Non-pigmented ciliary epithelial cell (primary cell): ENCODE measurements around the gene DSCAM.

ENCODE experiments used
- DNase-seq: peaks from one replicate; pipeline ENCODE4 v3.0.0-alpha.2; 2010; ENCODE audit warnings: low read depth

DSCAM gene

DNA sequence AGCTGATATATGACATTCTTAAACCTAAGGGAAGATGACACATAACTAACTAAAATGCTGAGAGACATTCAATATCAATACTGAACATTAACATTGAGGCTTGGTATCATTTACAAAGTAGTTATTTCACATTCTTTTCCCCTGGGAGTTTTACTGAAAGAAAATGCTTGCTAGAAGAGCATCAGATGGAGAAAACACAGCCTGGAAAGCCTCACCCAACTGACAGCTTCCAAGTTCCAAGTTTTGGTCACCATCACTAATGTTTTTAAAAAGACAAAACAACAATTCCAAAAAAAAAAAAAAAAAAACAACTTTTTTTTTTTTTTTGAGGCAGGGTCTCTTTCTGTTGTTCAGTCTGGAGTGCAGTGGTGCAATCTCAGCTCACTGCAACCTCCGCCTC lies 80.6 kb downstream of the DSCAM start:
- no peak for DNase-seq

DNA sequence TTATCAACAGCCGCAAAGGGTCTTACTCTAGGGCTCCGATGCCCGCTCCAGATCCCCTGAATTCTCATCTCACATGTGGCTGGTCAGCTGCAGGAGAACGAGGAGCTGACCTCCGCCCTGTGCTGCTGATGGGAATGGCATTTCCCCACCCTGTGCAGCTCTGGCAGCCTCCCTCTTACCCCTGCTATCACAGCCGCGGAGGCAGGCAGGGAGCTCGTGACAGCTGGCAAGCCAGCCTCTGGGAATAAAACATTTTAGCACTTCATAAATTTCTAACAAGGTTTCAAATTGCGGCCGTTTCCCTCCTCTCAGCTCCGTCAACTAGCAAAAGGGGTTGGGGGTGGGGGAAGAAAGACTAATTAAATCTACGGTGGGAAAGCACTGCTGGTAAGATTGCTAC lies 81.1 kb downstream of the DSCAM start:
- no peak for DNase-seq

DNA sequence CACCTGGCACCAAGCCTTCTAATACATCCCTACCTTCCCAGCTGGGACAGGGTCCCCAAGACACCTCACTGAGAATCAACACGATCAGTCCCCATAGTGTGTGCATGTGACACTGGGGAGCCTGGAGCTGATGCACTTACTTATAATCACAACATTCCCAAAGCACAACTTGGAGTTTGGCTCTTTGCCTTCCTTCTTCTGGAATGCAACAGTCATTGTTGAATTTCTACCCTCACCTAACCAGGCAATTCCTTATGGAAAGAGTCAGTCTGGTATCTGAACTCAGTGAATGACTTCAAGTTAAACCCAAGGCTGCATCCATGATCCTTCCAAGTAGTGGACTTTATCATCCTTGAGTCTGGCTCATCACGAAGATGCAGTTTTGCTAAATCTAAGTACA lies 86.1 kb downstream of the DSCAM start:
- DNase-seq: no peak

DNA sequence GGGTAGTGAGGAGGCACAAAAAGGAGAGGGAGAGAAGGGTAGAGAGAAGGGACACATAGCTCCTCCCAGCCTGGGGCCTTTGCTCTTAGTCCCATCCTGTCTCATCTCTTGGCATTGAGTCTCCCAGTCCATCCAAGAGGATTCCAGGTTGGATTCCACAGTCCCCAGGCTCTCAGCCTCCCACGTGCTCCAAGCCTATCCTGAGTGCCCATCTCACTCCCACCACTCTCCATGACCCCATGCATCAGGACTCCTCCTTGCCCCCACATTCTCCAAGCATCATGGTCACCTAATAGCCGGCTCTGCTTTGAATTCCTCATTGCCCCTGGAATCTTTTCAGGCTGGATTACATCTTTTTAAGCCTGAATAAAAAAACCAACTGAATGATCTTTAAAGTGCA lies 87.9 kb downstream of the DSCAM start:
- no peak for DNase-seq

DNA sequence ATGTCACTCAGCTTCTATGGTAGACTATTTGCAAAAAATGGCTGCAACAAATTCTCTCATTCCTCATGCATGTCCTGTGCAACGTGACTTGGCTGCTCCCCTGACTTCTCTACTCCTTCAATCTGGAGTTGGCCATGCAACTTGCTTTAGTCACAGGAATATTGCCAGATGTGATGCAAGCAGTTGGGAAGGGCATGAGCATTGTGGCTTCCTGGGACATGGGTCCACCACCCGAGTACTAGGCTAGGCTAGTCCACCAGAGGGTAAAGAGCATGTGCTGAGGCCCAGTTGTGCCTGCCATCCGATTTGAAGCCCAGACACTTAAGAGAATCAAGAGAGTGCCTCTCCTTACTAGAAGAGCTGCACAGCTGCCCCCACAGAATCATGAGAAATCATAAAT lies 89.6 kb downstream of the DSCAM start:
- no peak for DNase-seq

DNA sequence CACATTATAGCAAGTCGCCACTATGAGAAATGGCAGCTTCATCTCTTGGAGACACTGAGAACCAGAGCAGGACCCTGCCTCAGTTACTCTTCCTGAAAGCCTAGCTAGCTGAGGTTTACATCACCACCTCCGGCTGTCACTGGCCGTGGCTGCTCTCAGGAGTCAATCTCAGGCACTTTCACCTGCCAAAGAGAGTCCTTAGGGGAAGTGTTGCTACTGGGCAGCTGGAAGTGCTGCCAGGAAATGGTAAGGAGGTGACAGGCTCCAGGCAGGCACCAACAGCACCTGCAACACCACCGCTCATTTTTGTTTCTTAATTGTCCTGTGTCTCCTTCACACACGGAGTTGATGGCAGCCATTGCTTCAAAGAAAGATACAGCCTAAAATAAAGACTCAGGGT lies 92.5 kb downstream of the DSCAM start:
- no peak for DNase-seq

DNA sequence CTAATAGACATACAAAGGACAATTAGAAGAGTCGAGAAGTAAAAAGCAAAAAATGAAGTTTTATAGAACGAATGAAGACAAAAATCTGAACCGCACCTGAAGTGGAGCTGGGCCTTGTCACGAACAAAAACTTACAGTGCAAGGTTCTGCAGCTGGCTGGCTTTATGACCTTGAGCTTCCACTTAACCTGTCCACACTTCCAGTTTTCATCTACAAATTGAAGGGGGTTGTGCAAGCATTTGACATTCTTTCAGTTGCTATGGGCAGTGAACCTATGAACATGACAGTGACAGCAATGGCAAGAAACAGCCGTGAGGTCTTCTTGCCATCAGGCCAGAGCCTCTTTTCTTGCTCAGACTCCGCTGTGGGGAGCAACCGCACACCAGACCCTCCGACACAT lies 93.2 kb downstream of the DSCAM start:
- DNase-seq: no peak

DNA sequence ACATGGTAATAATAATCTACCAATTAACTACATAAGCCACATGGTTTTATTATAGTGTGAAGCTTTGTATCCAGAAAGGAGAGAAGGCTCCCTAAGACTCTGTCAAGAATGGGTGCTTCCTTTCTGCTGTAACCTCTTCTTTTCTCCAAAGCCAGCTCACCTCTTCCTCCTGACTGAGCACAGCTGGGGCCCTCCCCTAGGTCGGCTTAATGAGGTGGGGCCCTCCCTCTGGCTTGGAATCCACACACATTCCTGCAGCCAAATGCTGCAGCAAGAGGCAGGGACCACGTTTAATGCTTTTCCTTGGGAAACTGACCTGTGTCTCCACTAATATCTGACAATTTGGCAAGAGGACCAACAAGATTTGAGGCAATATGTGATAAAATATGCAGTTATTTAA lies 94.8 kb downstream of the DSCAM start:
- DNase-seq: no peak

DNA sequence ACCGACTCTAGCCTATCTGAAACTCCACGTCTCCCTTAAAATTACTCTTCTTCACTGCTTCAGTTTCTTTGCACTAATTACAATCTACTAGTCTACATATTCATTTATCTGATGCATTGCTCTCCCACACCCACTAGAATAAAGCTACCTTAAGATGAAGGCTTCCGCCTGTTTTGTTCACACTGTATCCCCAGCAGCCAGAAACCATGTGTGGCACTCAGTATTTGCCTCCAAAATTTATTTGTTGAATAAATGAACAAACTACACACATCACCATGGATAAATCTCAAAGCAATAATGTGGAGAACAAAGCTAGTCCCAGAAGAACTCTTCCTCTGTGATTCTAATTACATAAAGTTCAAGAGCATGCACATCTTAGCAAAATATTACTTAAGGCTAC lies 95.7 kb downstream of the DSCAM start:
- no peak for DNase-seq

DNA sequence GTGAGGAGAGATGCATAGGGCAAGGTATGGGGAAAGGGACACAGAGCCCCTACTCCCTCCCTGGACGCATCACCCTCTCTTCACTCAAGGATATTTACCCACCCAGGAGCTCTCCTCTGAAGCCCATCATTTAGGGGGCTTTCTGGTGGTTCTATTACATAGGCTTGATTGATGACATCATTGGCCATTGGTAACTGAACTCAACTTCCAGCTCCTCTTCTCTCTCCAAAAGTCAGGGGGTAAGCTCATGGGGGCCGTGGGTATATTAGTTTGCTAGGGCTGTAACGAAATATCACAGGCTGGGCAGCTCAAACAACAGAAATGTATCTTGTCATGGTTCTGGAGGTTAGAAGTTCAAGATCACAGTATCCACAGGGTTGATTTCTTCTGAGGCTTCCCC lies 110.8 kb downstream of the DSCAM start:
- DNase-seq: no peak

DNA sequence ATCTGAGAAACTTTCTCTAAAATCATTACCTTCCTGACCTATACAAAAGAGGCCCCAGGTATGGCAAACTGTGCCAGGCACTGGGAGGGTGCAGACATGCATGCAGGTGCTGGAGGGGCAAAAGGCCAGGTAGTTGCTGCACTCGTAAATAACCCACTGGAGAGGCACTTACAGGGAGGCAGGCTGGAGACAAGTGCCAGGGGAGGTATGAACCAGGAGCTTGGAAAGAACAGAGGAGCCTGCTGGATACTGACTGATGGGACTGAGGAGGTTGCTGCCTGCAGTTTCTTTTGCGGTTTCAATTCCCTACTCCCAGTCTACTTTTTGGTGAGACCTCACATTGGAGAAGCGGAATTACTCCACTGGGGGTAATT lies 113.9 kb downstream of the DSCAM start:
- DNase-seq: no peak

DNA sequence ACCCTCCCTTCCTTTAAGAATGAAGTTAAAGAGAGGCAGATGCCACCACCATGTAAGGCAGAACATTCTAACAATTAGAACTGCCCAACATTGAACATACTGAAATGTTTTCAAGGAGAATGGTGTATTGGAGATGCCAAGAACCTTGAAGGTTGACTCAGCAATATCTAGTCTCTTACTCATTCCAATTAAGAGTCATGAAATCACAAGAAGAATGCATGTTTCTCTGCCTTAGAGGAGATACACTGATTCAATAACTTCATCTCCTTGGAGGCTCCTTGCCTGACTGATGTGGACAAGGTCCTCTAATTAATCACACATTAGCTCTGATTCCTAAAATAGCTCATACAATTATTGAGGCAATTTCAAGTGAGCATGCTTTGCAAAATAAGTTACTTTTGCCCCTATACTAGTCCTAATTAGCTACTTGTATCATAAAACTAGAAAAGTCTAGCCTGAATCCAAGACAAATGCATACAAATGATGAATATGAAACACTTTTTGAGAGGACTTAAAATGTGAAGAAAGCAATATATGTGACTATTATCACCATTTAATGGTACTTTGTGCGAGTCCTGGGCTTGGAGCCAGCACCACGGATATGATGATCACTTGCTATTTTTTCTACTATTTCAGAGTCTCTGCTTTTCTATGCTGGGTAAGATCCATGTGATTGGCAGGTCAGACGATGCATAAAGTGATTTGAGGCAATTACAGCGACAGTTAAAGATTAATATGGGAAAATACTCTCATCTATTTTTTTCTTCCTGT lies 114.5 kb downstream of the DSCAM start:
- no peak for DNase-seq

DNA sequence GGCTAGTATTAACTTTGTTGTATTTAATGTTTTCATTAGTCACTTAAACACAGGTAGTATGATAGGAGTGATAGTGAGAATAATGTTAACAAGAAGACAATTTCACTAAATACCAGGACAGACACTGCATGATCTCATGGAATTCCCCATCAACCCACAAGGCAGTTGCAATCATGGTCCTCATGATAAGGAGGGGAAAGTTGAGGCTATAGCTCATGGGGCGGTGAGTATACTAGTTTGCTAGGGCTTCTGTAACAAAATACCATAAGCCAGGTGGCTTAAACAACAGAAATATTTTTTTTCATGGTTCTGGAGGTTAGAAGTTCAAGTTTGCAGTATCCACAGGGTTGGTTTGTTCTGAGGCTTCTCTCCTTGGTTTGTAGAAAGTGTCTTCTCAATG lies 115.8 kb downstream of the DSCAM start:
- no peak for DNase-seq

DNA sequence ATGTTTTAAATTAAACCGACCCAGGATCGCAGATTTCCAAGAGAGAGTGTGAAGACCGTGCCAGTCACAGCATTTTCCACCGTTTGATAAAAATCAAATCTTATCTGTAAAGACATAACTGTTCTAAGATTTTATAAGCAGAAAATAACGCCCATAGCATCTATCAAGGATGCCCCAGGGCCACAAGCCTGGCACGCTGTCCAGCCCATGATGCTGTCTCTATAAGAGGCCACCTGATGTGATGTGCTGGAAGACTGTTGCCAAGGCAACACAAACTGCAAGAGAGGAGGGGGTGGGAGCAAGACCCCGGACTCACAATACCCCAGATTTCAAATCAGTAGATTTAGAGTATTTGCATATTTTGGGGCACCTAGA lies 116.5 kb downstream of the DSCAM start:
- DNase-seq: no peak

DNA sequence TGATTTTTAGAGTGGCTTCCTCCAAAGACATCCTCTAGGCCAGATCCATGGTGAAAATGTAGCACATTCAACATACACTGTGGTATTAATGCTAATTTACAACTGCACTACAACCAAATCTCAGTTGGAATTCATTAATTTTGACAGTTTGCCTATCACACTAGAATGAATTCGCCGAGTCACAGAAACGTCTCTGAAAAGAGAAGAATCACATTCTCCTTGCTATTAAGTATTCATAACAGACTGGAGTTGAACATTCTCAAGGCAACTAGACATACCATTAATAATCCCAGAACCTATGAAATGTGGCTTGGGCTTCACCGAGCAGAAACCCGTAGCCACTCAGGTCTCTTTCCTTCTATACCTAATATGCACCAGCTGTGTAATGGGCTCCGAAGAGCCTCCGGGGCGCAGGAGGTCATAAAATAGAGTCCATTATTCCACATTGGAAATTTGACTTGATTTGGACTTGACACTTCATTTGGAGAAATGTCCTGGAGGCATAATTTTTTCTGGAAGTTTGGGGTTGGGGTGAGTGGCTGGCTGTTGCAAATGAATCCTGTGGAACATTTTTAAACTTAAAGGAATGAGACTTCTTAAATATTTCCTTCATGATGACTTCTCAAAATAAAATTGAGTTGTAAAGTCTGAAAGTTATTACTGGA lies 117.1 kb downstream of the DSCAM start:
- no peak for DNase-seq

DNA sequence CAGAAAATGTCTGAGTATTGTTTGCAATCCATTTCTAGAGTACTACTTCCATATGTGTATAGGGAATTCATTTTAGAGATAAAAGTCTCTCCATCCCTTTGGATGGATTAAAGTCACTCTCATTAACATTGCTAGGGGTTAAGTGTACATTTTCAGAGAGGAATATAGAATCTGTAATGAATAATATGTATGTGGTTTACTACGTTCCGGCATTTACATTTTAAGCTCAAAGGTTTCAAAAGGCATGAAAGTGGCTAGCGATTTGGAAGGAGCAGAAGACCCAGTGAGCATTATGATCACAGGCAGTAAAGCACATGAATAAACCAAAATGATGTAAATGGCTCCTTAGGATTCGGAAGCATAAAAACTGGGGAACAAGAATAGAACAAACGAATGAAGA lies 123.0 kb downstream of the DSCAM start:
- DNase-seq: no peak

DNA sequence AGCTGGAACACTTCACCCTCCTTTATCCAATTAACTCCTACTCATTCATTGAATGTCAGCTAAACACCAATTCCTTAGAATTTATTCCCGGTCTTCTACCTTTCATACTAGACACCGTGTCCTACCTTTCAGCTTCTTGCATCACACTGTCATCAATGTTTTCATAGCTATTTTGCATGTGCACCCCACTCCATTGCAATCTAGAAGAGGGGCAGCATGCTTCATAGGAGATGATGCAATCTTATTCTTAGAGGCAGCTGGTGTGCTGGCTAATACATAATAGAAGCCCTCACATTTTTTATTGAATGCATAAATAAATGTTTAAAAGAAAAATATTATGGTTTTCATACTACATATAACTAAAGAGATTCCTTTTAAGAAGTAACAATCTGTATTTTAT lies 123.6 kb downstream of the DSCAM start:
- DNase-seq: no peak

DNA sequence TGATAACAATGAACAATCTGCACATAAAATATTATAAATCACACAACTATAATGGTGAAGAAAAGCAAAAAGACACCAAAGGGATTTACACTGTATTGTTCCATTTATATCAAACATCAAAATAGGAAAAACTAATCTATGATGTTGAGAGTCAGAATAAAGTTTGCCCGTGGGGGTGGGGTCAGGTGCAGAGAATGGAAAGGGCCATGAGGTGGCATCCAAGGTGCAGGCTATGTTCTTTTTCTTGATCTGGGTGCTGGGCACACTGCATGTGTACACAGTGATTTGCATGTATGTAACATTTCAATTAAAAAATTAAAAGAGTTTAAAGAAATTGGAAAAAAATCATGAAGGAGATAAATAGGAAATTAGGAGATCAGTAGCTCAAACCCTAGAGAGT lies 127.3 kb downstream of the DSCAM start:
- DNase-seq: no peak

DNA sequence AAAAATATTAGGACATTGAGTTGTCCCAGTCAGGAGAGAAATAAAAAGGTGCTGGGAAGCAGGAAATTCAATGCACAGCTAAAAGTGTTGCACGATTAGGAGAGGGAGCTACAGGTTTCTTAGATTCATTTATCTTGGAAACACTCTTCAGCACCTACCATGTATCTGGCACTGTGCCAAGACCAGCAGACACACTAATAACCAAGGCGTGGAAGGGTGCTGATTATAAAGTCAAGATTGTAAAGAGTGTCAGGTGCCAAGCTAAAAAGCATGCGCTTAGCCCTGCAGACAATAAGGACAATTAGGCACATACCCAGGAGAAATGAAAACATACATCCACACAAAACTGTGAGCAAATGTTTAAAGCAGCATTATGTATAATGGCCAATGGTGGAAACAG lies 129.9 kb downstream of the DSCAM start:
- DNase-seq: no peak

DNA sequence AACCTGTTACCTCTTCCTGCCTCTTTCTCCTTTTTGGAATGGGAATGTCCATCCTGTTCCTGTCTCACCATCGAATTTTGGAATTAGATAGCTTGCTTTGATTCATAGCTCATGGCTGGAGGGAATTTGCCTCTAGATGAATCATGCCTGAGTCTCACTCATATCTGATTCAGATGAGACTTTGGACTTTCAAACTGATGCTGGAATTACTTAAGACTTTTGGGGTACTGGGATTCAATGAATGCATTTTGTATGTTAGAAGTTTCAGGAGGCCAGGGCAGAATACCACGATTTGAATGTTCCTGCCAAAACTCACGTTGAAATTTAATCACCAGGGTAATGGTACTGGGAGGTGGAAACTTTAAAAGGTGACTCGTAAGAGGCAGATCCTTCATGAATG lies 132.4 kb downstream of the DSCAM start:
- DNase-seq: no peak

DNA sequence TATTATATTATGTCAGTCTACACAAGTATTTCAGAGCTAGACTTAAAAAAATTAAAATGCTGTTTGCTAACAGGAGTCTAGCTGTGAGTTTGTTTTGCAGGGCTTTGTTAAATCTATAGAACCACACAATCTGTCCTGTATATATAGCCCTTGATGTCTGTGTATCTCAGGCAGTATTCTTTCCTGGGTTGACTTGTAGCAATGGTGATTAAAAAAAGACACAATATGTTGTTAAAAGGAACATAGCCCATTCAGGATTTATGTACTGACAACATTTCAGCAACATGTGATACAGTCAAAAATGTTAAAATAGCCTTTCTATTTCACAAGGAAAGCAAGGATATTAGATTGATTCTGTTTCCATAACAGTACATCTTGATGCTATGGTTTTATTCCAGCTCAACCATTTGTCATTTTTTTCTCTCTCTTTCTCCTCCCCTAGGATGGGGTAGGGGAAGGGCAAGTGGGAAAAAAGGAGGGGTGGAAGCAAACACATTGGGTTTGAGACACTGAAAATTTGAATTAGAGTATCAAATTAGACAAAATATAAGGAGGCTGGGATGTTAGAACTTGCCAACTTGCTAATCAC lies 139.2 kb downstream of the DSCAM start:
- no peak for DNase-seq

DNA sequence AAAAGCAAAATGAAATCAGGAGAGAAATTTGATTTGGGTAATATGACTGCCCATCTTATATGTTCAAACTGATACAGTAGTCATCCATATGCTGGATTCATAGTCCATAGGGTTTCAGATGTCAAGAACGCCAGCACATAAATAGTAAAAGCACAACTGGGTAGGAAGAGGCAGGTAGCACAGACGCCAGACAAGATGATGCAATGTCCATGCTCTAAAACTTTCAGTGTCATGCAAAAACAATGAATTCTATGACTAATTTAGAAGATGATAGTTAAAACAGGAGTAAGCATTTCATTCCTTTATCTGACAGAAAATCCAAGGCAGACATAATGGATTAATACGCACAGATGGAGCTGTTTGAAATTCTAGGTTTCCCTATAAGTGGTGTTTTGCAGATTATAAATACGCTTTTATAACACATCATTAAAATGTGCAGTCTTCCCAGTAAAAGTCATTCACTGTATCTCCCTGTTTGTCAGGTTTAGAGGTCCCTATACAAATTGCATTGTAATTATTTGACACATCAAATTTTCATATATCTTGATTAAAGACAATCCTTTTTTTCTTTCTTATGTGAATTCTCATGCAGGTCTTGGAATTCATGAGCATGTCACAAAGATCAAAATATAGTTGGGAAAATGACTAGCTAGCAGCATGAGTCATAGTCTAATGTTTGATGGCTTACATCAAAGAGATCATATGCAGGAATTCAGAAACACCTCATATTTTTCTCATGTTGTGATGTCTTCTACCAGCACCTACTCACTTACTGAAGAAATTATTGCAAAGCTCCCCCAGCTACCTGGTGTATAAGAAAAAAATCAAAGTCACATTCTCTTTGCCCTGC lies 139.9 kb downstream of the DSCAM start:
- DNase-seq: no peak

DNA sequence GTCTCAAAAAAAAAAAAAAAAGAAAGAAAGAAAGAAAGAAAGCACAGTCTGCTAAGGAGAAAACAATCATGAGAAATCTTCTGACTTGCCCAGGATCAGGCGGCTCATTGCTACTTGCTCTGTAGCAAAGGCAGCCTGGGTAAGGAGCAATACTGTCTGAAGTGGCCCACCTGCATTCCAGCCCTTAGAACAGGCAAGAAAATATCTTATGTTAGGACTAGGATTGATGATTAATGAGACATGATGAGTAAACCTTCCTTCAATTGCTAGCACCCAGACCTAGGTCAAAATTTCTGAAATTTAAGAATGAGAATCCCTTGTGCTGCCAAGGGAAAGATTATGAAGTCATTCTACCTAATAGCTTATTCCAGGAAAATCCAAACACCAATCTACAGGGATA lies 140.8 kb downstream of the DSCAM start:
- no peak for DNase-seq
